ENCODE data around the gene RAB6B.
"Not testable (repeated sequence)": the region's sequence is repeated elsewhere in the genome, so short reads cannot be mapped to it uniquely, and the experiment has no call there.

The RAB6B gene

GRCh38 chr3:133820889-133821675 is 74.6 kb downstream of the RAB6B start:
- FAIRE-seq (no peak), DNase-seq (ENCODE audit: low spot score) (no peak)

DNA sequence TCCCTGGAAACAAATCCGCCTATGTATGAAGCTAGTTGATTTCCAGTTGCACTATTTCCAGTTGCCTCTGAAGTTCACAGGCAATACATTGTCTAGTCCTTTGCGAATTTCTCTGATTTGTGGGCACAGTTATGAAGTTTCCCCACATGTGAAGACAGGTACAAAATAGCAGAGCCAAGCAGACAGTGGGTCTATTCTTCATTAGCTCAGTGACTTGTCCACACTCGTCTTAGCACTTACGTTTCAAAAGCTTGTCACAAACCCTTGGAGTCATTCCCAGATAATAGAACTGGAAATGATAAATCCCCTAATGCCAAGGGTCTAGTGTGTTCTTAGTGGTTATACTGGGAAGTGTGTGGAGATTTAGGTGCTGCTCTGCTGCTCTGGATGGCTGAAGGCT is 75.6 kb downstream of the RAB6B start:
- DNase-seq (ENCODE audit: low spot score): no peak
- no peak for FAIRE-seq

GRCh38 chr3:133815386-133815785 is 80.3 kb downstream of the RAB6B start:
- FAIRE-seq (no peak), DNase-seq (ENCODE audit: low spot score) (no peak)

GRCh38 chr3:133812872-133813271 is 82.8 kb downstream of the RAB6B start:
- DNase-seq (ENCODE audit: low spot score) (no peak), FAIRE-seq (no peak)

GRCh38 chr3:133805702-133806475 is 89.8 kb downstream of the RAB6B start, which contains the start of gene SRPRB:
Gene SRPRB, plus strand, starts transcription at chr3:133805815. Its CDS starts 34 bp downstream, at chr3:133805849.
- DNase-seq (ENCODE audit: low spot score) (peak; percentile 86), FAIRE-seq (peak; percentile 54)

GRCh38 chr3:133805384-133805701 is 90.3 kb downstream of the RAB6B start:
- DNase-seq (ENCODE audit: low spot score) (no peak), FAIRE-seq (no peak)

GRCh38 chr3:133804896-133805295 is 90.8 kb downstream of the RAB6B start:
- no peak for FAIRE-seq
- no peak for DNase-seq (ENCODE audit: low spot score)

GRCh38 chr3:133803469-133803868 is 92.2 kb downstream of the RAB6B start:
- no peak for FAIRE-seq
- DNase-seq (ENCODE audit: low spot score): no peak

GRCh38 chr3:133799794-133800585 is 95.7 kb downstream of the RAB6B start:
- DNase-seq (ENCODE audit: low spot score) (no peak), FAIRE-seq (no peak)

DNA sequence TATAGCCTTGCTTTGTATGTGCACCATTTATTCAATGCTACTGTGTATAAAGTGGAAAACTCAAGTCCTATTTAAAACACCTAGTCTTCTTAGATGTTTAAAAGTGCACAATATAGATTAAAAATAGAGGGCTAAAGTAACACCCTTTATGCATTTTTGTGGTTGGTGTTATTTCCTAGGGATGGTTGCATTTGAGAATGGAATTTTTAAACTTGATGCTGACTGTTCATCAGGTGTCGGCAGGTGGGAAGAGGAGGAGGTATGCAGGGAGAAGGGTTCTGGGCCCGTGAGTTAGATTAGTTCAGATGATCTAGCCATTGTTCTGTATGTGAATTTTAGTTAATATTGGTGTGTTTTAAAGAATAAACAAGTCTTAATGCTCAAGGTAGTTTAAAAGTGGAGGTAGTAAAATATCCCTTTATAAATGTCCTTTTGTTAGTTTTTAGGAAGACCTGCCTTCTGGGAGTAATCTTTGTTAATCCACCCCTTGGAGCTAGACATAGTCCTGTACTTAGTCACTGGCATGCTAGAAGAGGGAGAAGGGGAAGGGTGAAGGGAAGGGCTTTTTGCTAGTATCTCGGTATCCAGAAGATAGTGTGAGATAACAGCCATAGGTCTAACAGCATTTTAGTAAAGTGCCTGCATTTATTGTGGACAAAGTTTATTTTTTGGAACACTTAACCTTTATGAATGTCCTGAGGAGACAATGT is 98.1 kb downstream of the RAB6B start:
- no peak for FAIRE-seq
- no peak for DNase-seq (ENCODE audit: low spot score)

DNA sequence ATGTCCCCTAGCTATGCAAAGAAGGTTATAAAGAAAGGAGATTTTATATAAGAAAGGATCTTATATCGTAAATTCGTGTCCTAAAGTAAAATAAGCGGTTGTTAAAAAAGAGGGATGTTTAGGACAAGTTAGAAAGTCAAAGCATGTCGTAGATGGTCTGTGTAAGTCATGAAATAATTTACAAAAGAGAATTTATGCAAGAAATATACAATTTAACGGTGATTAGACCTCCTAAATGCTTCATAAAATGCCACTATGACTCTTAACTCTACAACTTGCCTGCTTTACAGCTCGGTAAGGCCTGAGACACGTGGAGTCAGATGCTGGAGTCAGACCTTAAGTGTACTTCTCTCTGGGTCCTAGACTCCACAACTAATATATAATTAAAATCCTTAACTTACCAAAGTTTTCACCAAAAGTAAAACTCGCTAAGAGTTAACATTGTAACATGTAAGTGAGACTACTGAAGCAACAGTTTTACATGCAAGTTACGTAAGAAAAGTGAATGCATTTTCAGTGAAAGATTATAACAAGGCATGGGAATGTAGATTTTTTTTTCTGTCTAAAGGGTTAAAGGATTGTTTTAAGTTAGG is 103.4 kb downstream of the RAB6B start:
- DNase-seq (ENCODE audit: low spot score) (no peak), FAIRE-seq (no peak)

GRCh38 chr3:133788024-133788423 is 107.7 kb downstream of the RAB6B start:
- FAIRE-seq (no peak), DNase-seq (ENCODE audit: low spot score) (no peak)

GRCh38 chr3:133783762-133784161 is 111.9 kb downstream of the RAB6B start:
- no peak for FAIRE-seq
- no peak for DNase-seq (ENCODE audit: low spot score)

- no peak for DNase-seq (ENCODE audit: low spot score)
- no peak for FAIRE-seq
Measured at GRCh38 chr3:133782454-133782853, 113.2 kb downstream of the RAB6B start.

DNA sequence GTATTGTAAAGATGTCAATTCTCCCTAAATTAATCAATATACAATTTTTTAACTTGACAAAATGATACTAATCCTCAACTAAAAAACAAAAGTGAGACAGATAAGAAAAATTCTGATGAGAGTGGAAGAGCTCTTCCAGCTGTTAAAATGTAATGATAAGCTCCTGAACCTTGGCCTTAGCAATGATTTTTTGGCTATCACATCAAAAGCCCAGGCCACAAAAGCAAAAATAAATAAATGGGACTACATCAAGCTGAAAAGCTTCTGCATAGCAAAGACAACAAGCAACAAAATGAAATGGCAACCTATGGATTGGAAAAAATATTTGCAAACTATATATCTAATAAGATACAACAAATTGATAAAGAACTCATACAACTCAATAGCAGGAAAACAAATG is 114.1 kb downstream of the RAB6B start:
- FAIRE-seq (no peak), DNase-seq (ENCODE audit: low spot score) (no peak)

- not testable (repeated sequence) for FAIRE-seq; DNase-seq (ENCODE audit: low spot score)
Measured at GRCh38 chr3:133780756-133781155, 114.9 kb downstream of the RAB6B start.

GRCh38 chr3:133779626-133780203 is 116.0 kb downstream of the RAB6B start:
- FAIRE-seq: no peak
- DNase-seq (ENCODE audit: low spot score): no peak

DNA sequence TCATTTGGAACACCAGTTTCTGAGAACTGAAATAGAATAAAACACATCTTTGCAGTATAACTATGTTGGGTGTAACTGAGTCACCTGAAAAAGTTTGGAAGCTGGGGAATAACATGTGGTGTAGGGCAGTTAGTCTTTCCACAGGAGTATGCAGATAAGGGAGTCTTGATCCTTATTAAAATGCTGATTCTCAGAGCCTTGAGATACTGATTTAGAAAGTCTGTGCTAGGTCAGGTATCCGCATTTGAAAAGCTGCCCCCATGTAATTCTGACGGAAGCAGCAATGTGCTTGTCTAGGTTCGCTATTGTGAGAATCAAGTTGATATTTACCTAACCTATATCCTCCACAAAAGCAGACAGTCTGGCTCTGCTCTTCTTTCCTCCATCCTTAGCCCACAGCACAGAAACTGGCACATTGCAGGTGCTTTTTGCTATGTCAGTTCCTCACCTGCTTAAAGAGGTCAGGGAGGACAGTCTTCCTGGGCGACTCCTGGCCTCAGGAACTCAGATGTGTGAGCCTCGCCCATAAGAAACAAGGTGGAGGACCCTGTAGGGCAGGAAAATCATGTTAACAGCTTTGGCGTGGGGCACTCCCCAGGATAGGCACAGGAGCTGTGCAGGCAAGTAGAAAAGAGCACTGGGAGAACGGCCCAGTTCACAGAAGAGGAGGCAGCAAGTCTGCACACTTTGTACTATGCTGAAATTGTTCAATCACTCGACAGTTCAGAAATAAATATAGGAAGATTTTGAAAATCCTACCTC is 117.7 kb downstream of the RAB6B start:
- FAIRE-seq: no peak

DNA sequence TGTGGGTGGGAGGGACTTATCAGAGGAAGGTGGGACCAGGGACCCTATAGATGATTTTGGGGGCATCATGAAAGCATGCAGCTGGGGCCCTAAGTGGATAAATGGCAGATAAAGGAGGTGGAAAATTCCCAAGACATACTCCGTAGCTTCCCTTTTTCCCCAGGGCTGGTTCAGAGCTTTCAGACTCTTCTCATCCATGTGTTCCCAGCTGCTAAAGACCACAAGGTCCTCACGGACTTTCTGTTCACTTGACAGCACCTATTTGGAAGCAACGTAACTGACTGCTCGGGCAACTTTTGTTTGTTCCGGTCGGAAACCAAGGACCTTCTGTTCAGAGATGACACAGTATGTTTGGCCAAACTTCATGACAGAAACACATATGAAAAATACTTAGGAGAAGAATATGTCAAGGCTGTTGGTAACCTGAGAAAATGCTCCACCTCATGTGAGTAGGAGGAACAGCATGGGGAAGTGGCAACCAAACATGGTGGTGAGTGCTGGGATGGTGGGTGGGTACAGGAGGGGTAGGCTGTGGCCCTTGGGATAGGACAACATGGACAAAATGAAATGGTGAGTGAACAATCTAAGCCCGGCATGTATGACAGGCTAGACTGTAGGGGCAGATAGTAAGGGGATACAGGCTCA is 118.8 kb downstream of the RAB6B start:
- DNase-seq (ENCODE audit: low spot score) (no peak), FAIRE-seq (no peak)

More for the DNA sequence above, 117.7 kb downstream of the RAB6B start:
- DNase-seq (ENCODE audit: low spot score): no peak

Measured in RCC 7860 (cell line).